ENCODE data around the gene TSSK1B.

TSSK1B gene

GRCh38 chr5:113405530-113405929 lies 29.3 kb downstream of the TSSK1B start (continued):
- no peak for TF ChIP-seq CTCF (tag by site-specific recombination; IDR thresholded peaks at IDR 0.05)
- no peak for TF ChIP-seq KLF1 (tag by site-specific recombination; IDR thresholded peaks at IDR 0.05)
- no peak for TF ChIP-seq ZNF24 (tag by site-specific recombination; IDR thresholded peaks at IDR 0.05)
- TF ChIP-seq EGR2 (tag by site-specific recombination; IDR thresholded peaks at IDR 0.05; ENCODE audit: low read depth): no peak
- no peak for TF ChIP-seq ZNF311 (tag by site-specific recombination; IDR thresholded peaks at IDR 0.05; ENCODE audit: borderline replicate concordance)
- TF ChIP-seq KLF10 (tag by site-specific recombination; IDR thresholded peaks at IDR 0.05): no peak
- no peak for TF ChIP-seq ZNF704 (tag by site-specific recombination; IDR thresholded peaks at IDR 0.05)
- no peak for TF ChIP-seq ZNF433 (tag by site-specific recombination; IDR thresholded peaks at IDR 0.05; ENCODE audit: low read depth)
- no peak for TF ChIP-seq ZNF133 (tag by site-specific recombination; IDR thresholded peaks at IDR 0.05)
- TF ChIP-seq ZNF518A (tag by site-specific recombination; conservative IDR thresholded peaks at IDR 0.05; ENCODE audit: low read depth): no peak
- no peak for TF ChIP-seq ZNF112 (tag by site-specific recombination; IDR thresholded peaks at IDR 0.05)
- no peak for TF ChIP-seq ZSCAN16 (tag by site-specific recombination; IDR thresholded peaks at IDR 0.05)
- TF ChIP-seq ZNF610 (tag by site-specific recombination; IDR thresholded peaks at IDR 0.05; ENCODE audit: borderline replicate concordance): no peak
- TF ChIP-seq ZNF302 (tag by site-specific recombination; IDR thresholded peaks at IDR 0.05; ENCODE audit: low read depth): no peak
- TF ChIP-seq ZNF791 (tag by site-specific recombination; IDR thresholded peaks at IDR 0.05): no peak
- no peak for TF ChIP-seq ZBTB11 (tag by site-specific recombination; conservative IDR thresholded peaks at IDR 0.05; ENCODE audit: low read depth)

GRCh38 chr5:113404269-113404668 lies 30.5 kb downstream of the TSSK1B start:
- Histone ChIP-seq H3K9me3 (ENCODE audit: control insufficient read depth, insufficient read depth, low read depth, low read length) (no peaks in the 10 kb centered on the region), H3K36me3 (ENCODE audit: control insufficient read depth in 2 of 2, insufficient read depth in 1 of 2, low read length in 2 of 2) (no peaks in the 10 kb centered on the region), H3K4me1 (ENCODE audit: control insufficient read depth, insufficient read depth, low read length) (no peaks in the 10 kb centered on the region), H3K4me3 (ENCODE audit: low read depth, low read length) (no peak overlapping the region), H3K27ac (ENCODE audit: extremely low read depth, low read depth, low read length) (no peak overlapping the region)
- POLR2A ChIA-PET: no interaction called here
- CTCF ChIA-PET: interaction anchor here (1.3 kb wide), 1 partner anchor 24 kb away, joined by 5 read pairs; no protein-coding TSS in a partner anchor
- TF ChIP-seq PATZ1 (tag by site-specific recombination; IDR thresholded peaks at IDR 0.05): no peak
- TF ChIP-seq ZNF518A (tag by site-specific recombination; conservative IDR thresholded peaks at IDR 0.05; ENCODE audit: low read depth): no peak
- no peak for TF ChIP-seq GLIS1 (tag by site-specific recombination; IDR thresholded peaks at IDR 0.05)

Data from HEK293 (cell line).